Esophagus muscularis mucosa (tissue), 4 donors: ENCODE data around the gene FLG2. TPM values are rescaled to one million over a fixed set of nuclear protein-coding genes. Genes with fewer than 3 reads are reported as not detected.
A peak's percentile ranks its signal among the peaks of the same experiment; 100 is the strongest.

Experiments used
- DNase-seq: peaks from one replicate; pipeline ENCODE4 v3.0.0-alpha.2; 2017; ENCODE audit errors: extremely low spot score
- H3K27ac ChIP-seq, 4 donors: fragments of 200-600 bp; sonication (generic); replicated peaks in 1 of 4; 1 replicate in 3 of 4; 2 replicates in 1 of 4; pipeline ENCODE4 v1.5.1; 2016 to 2019; ENCODE audit warnings: mild to moderate bottlenecking in 1 of 4
- H3K27me3 ChIP-seq, 4 donors: fragments of 200-600 bp; sonication (generic); one replicate each; pipeline versions ENCODE4 v1.5.1 to v1.6.0; 2016 to 2019
- H3K36me3 ChIP-seq, 4 donors: fragments of 200-600 bp; sonication (generic); one replicate each; pipeline ENCODE4 v1.5.1; 2016 to 2019
- H3K4me1 ChIP-seq, 4 donors: fragments of 200-600 bp; sonication (generic); one replicate each; pipeline ENCODE4 v1.5.1; 2016 to 2019
- H3K4me3 ChIP-seq, 4 donors: fragments of 200-600 bp; sonication (generic); 1 replicate in 2 of 4; 2 replicates in 2 of 4; pipeline ENCODE4 v1.5.1; 2016 to 2019; ENCODE audit warnings: mild to moderate bottlenecking in 4 of 4, moderate library complexity in 1 of 4
- H3K9me3 ChIP-seq, 4 donors: fragments of 200-600 bp; sonication (generic); 1 replicate in 3 of 4; 2 replicates in 1 of 4; pipeline ENCODE4 v1.5.1; 2016 to 2019
- CTCF ChIP-seq, 3 experiments: fragments of 200-600 bp in 2 of 3; fragments of 450-650 bp in 1 of 3; sonication (generic) in 2 of 3; IDR thresholded peaks; one replicate each; pipeline ENCODE4 v1.5.1; 2017 to 2019; ENCODE audit warnings: antibody characterized with exemption in 3 of 3, mild to moderate bottlenecking in 2 of 3, moderate library complexity in 1 of 3
- EP300 ChIP-seq: sonication (generic); formaldehyde crosslinking; IDR thresholded peaks from one replicate; pipeline ENCODE4 v1.6.1; 2017; ENCODE audit warnings: antibody characterized with exemption
- POLR2A ChIP-seq: fragments of 450-650 bp; IDR thresholded peaks from one replicate; pipeline ENCODE4 v1.6.1; 2017; ENCODE audit warnings: antibody characterized with exemption, moderate library complexity, mild to moderate bottlenecking, low read depth
- POLR2AphosphoS5 ChIP-seq, 2 donors: sonication (generic); formaldehyde crosslinking; IDR thresholded peaks; one replicate each; pipeline ENCODE4 v1.6.1; 2017; ENCODE audit warnings: antibody characterized with exemption in 2 of 2
- WGBS: methylation state at CpG from one replicate; pipeline ENCODE4 v1.1.5; 2018; 5-methylcytosine and 5-hydroxymethylcytosine counted together
- intact Hi-C: fragments of 100-400 bp; cut with DNase I; formaldehyde crosslinking; loops from one replicate; pipeline ENCODE4 v1.15.1; 2023
- total RNA-seq, 4 donors: library from RNA; depleted of rRNA; stranded (reverse); fragments of >200 nt; gene quantifications; one replicate each; pipeline versions ENCODE4 v1.1.0 to v1.2.1, GENCODE V29; 2016

FLG2 gene
- total RNA-seq, 4 donors from 2014 or later, result not detected

GRCh38 chr1:152348447-152348846 is 11.4 kb downstream of the FLG2 start:
- H3K36me3 ChIP-seq, result peaks cover 0 to 15% (median 0%) of the 10 kb centered on the region in 4 donors
- no peaks in the 10 kb centered on the region for H3K27me3 ChIP-seq
- H3K9me3 ChIP-seq, result no peaks in the 10 kb centered on the region
- DNase-seq, result no peak
- H3K4me1 ChIP-seq, result no peaks in the 10 kb centered on the region
- H3K27ac ChIP-seq, result no peak overlapping the region
- no peak overlapping the region for H3K4me3 ChIP-seq
- TF ChIP-seq CTCF (IDR thresholded peaks at IDR 0.05) (no peak), POLR2AphosphoS5 (IDR thresholded peaks at IDR 0.05) (no peak), POLR2A (no peak), EP300 (no peak)
- WGBS, result 43% methylated on average over 1 of the region's 1 CpG
- intact Hi-C loops, result loop anchor here (10.0 kb wide), 1 partner anchor 294 kb away; no protein-coding TSS in a partner anchor

- H3K27me3 ChIP-seq, result no peaks in the 10 kb centered on the region
- DNase-seq, result no peak
- no peak overlapping the region for H3K4me3 ChIP-seq
- H3K9me3 ChIP-seq, result no peaks in the 10 kb centered on the region
- no peaks in the 10 kb centered on the region for H3K4me1 ChIP-seq
- peaks cover 0 to 9% (median 0%) of the 10 kb centered on the region in 4 donors for H3K36me3 ChIP-seq
- 11% methylated on average over 8 of the region's 8 CpGs for WGBS
- TF ChIP-seq CTCF (IDR thresholded peaks at IDR 0.05) (peak; percentile 61 to 74 (median 68)), POLR2AphosphoS5 (IDR thresholded peaks at IDR 0.05) (no peak), EP300 (no peak), POLR2A (no peak)
- H3K27ac ChIP-seq, result no peak overlapping the region
- intact Hi-C loops, result loop anchor here (10.0 kb wide), 1 partner anchor 292 kb away; no protein-coding TSS in a partner anchor
Observed at GRCh38 chr1:152347116-152347728, 12.6 kb downstream of the FLG2 start.

GRCh38 chr1:152344438-152344837 is 15.4 kb downstream of the FLG2 start:
- Histone ChIP-seq H3K9me3 (no peaks in the 10 kb centered on the region), H3K4me3 (no peak overlapping the region), H3K27me3 (no peaks in the 10 kb centered on the region), H3K4me1 (no peaks in the 10 kb centered on the region), H3K27ac (no peak overlapping the region), H3K36me3 (peaks cover 0 to 4% (median 0%) of the 10 kb centered on the region in 4 donors)
- intact Hi-C loops, result loop anchor here (10.0 kb wide), 1 partner anchor 290 kb away; no protein-coding TSS in a partner anchor
- TF ChIP-seq EP300 (no peak), CTCF (IDR thresholded peaks at IDR 0.05) (no peak), POLR2A (no peak), POLR2AphosphoS5 (IDR thresholded peaks at IDR 0.05) (no peak)
- DNase-seq, result no peak

GRCh38 chr1:152343006-152343405 is 16.8 kb downstream of the FLG2 start:
- H3K4me3 ChIP-seq, result no peak overlapping the region
- H3K9me3 ChIP-seq, result no peaks in the 10 kb centered on the region
- intact Hi-C loops, result loop anchor here (10.0 kb wide), 1 partner anchor 288 kb away; no protein-coding TSS in a partner anchor
- no peaks in the 10 kb centered on the region for H3K4me1 ChIP-seq
- H3K27me3 ChIP-seq, result no peaks in the 10 kb centered on the region
- WGBS, result 58% methylated on average over 3 of the region's 3 CpGs
- H3K27ac ChIP-seq, result no peak overlapping the region
- no peak for DNase-seq
- no peaks in the 10 kb centered on the region for H3K36me3 ChIP-seq
- TF ChIP-seq CTCF (IDR thresholded peaks at IDR 0.05) (no peak), POLR2AphosphoS5 (IDR thresholded peaks at IDR 0.05) (no peak), EP300 (no peak), POLR2A (no peak)

- TF ChIP-seq CTCF (IDR thresholded peaks at IDR 0.05), result no peak
- Histone ChIP-seq H3K27ac (no peak overlapping the region), H3K4me3 (no peak overlapping the region), H3K27me3 (no peaks in the 10 kb centered on the region), H3K36me3 (no peaks in the 10 kb centered on the region), H3K4me1 (no peaks in the 10 kb centered on the region), H3K9me3 (no peaks in the 10 kb centered on the region)
- intact Hi-C loops, result no loop called here
- WGBS, result 64% methylated on average over 7 of the region's 7 CpGs
- DNase-seq, result no peak
Observed at GRCh38 chr1:152335399-152335798, 24.4 kb downstream of the FLG2 start.
